GM12873 (cell line): Measurements from ENCODE around the gene SLC36A1.

Source experiments
- CTCF ChIP-seq: IDR thresholded peaks from 2 replicates; pipeline ENCODE4 v1.5.1; 2012; ENCODE audit warnings: low read depth, mild to moderate bottlenecking, moderate library complexity, low read length, control low read depth; ENCODE audit not compliant: insufficient read depth; ENCODE audit errors: missing control alignments

Gene SLC36A1

DNA sequence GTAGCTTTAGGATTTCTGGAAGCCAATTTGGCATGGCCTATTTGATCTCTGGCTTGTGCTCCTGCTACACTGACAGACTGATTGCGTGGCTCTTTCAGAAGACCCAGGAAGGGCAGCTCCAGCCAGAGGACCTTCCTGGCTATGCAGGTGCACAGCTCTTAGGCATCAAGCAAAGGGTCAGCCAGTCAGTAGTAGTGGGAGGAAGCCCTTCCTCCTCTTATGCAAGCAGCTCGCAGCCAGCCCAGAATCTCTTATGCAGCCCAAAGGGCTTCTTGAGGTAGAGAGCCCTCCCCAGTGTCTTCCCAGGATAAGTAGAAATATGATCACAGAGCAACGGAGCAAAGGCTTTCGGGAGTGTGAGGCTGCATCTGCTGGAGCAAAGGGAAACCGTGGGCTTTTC lies 43.2 kb downstream of the SLC36A1 start:
- no peak for TF ChIP-seq CTCF

DNA sequence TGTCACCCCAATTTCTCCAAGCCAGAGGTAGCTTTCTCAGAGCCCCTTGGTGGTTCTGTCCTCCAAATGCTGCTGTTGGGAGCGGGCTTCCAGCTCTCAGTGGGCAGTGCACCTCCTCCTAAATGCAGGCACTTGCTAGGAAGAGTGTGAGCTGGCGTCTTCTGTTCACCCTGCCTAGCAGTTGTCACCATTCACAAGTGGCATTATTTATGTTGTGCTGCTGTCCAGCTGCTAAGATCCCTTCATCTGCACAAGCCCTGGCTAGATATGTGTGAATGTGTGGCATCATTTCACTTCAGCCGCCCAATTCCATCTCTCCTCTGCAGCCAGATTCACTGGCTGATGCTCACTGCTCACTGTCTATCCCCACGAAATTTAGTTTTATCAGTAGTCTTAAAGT lies 43.7 kb downstream of the SLC36A1 start:
- no peak for TF ChIP-seq CTCF

DNA sequence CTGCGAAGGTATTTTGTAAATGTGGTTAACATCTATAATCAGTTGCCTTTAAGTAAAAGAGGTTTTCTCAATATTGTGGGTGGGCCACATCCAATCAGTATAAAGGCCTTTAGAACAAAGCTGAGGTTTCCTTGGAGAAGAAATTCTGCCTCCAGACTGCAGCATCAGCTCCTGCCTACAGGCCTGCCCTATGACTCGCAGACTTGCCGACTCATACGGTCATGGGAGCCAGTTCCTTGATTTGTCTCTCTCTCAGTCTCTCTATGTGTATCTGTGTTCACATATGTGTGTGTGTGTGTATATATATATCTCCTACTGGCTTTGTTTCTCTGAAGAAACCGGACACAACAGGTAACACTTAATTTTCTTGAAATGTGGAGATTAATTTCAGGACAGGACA lies 45.3 kb downstream of the SLC36A1 start:
- no peak for TF ChIP-seq CTCF

- TF ChIP-seq CTCF: no peak
These were observed 46.3 kb downstream of the SLC36A1 start for GRCh38 chr5:151493665-151494064.

- no peak for TF ChIP-seq CTCF
These were observed 47.9 kb downstream of the SLC36A1 start for GRCh38 chr5:151495320-151495719.

DNA sequence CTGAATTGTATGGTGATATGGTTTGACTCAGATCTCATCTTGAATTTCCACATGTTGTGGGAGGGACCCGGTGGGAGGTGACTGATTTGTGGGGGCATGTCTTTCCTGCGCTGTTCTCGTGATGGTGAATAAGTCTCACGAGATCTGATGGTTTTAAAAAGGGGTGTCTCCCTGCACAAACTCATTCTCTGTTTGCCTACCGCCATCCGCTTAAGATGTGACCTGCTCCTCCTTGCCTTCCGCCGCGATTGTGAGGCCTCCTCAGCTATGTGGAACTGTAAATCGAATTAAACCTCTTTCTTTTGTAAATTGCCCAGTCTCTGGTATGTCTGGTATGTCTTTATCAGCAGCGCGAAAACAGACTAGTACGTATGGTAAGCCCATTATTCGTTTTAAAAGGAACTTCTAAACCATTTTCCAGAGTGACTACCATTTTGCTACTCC lies 48.7 kb downstream of the SLC36A1 start:
- no peak for TF ChIP-seq CTCF

- no peak for TF ChIP-seq CTCF
These were observed 50.1 kb downstream of the SLC36A1 start for GRCh38 chr5:151497391-151498002.
